HG03095 (cell line): ENCODE data around the gene CIZ1.
A peak's percentile ranks its signal among the peaks of the same experiment; 100 is the strongest.

Source experiments
- ATAC-seq: cut with Tn5 transposase; IDR thresholded peaks from one replicate; pipeline ENCODE4 v1.9.1; 2021; ENCODE audit warnings: moderate library complexity; ENCODE audit not compliant: unreplicated experiment

Gene CIZ1

GRCh38 chr9:128163523-128164306 is 27.7 kb downstream of the CIZ1 start:
- ATAC-seq, result no peak

- no peak for ATAC-seq
Measured at GRCh38 chr9:128163027-128163515, 28.3 kb downstream of the CIZ1 start.

- ATAC-seq, result no peak
Measured at GRCh38 chr9:128162215-128163026, 29.0 kb downstream of the CIZ1 start.

- ATAC-seq, result no peak
Measured at GRCh38 chr9:128161215-128161902, 30.0 kb downstream of the CIZ1 start.

GRCh38 chr9:128160603-128160987 is 30.8 kb downstream of the CIZ1 start:
- ATAC-seq, result peak; percentile 5

- peak; percentile 67 for ATAC-seq
Measured at GRCh38 chr9:128159784-128160602, 31.4 kb downstream of the CIZ1 start, which contains the start of gene BBLN. BBLN (plus strand) TSS chr9:128160265; CDS start chr9:128160408, 143 bp downstream.

GRCh38 chr9:128159522-128159783 is 31.9 kb downstream of the CIZ1 start:
- ATAC-seq, result no peak

GRCh38 chr9:128155736-128156500 is 35.5 kb downstream of the CIZ1 start:
- ATAC-seq, result no peak

- no peak for ATAC-seq
Measured at GRCh38 chr9:128153947-128154695, 37.3 kb downstream of the CIZ1 start.

- ATAC-seq, result no peak
Measured at GRCh38 chr9:128153060-128153946, 38.1 kb downstream of the CIZ1 start.

GRCh38 chr9:128152133-128153059 is 39.0 kb downstream of the CIZ1 start:
- ATAC-seq, result no peak

- no peak for ATAC-seq
Measured at GRCh38 chr9:128151309-128152132, 39.9 kb downstream of the CIZ1 start.

GRCh38 chr9:128150594-128151308 is 40.6 kb downstream of the CIZ1 start:
- no peak for ATAC-seq

- ATAC-seq, result no peak
Measured at GRCh38 chr9:128149951-128150593, 41.3 kb downstream of the CIZ1 start.

- no peak for ATAC-seq
Measured at GRCh38 chr9:128149001-128149701, 42.2 kb downstream of the CIZ1 start, which contains the start of gene LCN2. LCN2 (plus strand) TSS chr9:128149453; CDS start chr9:128149526, 73 bp downstream.
